ENCODE data around the gene NCAN.

DNA sequence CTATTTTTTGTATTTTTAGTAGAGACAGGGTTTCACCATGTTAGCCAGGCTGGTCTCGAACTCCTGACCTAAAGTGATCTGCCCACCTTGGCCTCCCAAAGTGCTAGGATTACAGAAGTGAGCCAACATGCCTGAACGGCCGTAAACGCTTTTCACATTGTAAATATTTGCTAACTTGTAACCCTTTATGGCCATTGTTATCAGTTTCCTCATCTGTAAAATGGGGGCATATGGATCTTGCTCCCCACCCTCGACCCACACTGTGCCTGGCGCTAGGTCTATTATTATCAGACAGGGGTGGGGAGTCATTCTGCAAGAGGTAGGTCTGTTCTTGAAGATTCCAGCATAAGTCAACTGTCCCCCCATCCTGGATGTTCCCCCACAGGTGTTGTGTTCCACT lies 11.9 kb downstream of the NCAN start:
- TF ChIP-seq EZH2phosphoT487 (IDR thresholded peaks at IDR 0.05; ENCODE audit: low read depth, severe bottlenecking, unreplicated experiment), result no peak
- TF ChIP-seq, protein P1, sequence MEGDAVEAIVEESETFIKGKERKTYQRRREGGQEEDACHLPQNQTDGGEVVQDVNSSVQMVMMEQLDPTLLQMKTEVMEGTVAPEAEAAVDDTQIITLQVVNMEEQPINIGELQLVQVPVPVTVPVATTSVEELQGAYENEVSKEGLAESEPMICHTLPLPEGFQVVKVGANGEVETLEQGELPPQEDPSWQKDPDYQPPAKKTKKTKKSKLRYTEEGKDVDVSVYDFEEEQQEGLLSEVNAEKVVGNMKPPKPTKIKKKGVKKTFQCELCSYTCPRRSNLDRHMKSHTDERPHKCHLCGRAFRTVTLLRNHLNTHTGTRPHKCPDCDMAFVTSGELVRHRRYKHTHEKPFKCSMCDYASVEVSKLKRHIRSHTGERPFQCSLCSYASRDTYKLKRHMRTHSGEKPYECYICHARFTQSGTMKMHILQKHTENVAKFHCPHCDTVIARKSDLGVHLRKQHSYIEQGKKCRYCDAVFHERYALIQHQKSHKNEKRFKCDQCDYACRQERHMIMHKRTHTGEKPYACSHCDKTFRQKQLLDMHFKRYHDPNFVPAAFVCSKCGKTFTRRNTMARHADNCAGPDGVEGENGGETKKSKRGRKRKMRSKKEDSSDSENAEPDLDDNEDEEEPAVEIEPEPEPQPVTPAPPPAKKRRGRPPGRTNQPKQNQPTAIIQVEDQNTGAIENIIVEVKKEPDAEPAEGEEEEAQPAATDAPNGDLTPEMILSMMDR (IDR thresholded peaks at IDR 0.05; ENCODE audit: poor library complexity), result no peak
